ENCODE results near the gene GLTP. TPM values are rescaled to one million over a fixed set of nuclear protein-coding genes. Genes with fewer than 3 reads are reported as not detected.
"Not testable (repeated sequence)": the region's sequence is repeated elsewhere in the genome, so short reads cannot be mapped to it uniquely, and the experiment has no call there.

Gene GLTP
- total RNA-seq, 3 donors from 2014 or later: 38.8 to 44.7 (median 40.0) TPM

GRCh38 chr12:109857715-109858114, 22.6 kb downstream of the GLTP start:
- H3K4me1 Mint-ChIP-seq (ENCODE audit: low read depth): peaks cover 2% of the 10 kb centered on the region
- ATAC-seq (no peak), DNase-seq (no peak)
- H3K36me3 Mint-ChIP-seq (ENCODE audit: insufficient read depth): peaks cover 14% of the 10 kb centered on the region
- H3K4me3 Mint-ChIP-seq: no peak overlapping the region
- no peaks in the 10 kb centered on the region for H3K27me3 Mint-ChIP-seq (ENCODE audit: low read depth)
- no peaks in the 10 kb centered on the region for H3K9me3 Mint-ChIP-seq

DNA sequence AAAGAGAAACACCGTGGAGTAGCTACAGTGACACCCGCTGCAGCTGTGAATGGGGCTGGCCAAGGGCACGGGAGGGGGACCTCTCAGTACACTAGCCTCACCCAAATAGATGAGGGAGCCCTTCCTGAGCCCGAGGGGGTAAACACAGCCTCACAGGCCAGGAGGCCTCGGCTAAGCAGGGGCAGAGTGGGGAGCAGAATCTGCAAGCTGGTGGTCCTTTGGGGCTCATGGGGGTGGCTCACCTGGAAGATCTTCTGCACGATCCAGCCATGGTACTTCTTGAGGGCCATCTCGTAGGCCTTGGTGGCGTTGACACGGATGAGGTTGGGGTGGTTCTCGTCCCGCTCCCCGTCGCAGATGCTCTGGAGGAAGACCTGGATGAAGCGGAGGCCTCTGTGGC, 25.0 kb downstream of the GLTP start:
- H3K4me3 Mint-ChIP-seq: no peak overlapping the region
- no peak for DNase-seq
- ATAC-seq: no peak
- peaks cover 2% of the 10 kb centered on the region for H3K4me1 Mint-ChIP-seq (ENCODE audit: low read depth)
- H3K9me3 Mint-ChIP-seq: no peaks in the 10 kb centered on the region
- no peaks in the 10 kb centered on the region for H3K27me3 Mint-ChIP-seq (ENCODE audit: low read depth)
- peaks cover 18% of the 10 kb centered on the region for H3K36me3 Mint-ChIP-seq (ENCODE audit: insufficient read depth)

DNA sequence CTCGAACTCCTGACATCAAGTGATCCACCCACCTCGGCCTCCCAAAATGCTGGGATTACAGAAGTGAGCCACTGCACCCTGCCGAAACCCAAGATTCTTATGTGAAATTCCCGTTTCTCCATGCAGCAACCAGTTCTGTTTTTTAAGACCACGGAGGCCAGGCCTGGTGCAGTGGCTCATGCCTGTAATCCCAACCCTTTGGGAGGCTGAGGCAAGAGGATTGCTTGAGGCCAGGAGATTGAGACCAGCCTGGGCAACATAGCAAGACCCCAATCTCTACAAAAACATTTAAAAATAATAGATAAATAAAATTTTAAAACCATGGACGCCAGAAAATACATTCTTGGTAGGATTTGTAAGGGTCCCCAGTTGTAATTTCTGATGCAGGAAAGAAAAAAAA, 29.8 kb downstream of the GLTP start:
- not testable (repeated sequence) for DNase-seq; H3K4me3 Mint-ChIP-seq; H3K36me3 Mint-ChIP-seq (ENCODE audit: insufficient read depth); H3K27me3 Mint-ChIP-seq (ENCODE audit: low read depth); H3K4me1 Mint-ChIP-seq (ENCODE audit: low read depth); H3K9me3 Mint-ChIP-seq; ATAC-seq

DNA sequence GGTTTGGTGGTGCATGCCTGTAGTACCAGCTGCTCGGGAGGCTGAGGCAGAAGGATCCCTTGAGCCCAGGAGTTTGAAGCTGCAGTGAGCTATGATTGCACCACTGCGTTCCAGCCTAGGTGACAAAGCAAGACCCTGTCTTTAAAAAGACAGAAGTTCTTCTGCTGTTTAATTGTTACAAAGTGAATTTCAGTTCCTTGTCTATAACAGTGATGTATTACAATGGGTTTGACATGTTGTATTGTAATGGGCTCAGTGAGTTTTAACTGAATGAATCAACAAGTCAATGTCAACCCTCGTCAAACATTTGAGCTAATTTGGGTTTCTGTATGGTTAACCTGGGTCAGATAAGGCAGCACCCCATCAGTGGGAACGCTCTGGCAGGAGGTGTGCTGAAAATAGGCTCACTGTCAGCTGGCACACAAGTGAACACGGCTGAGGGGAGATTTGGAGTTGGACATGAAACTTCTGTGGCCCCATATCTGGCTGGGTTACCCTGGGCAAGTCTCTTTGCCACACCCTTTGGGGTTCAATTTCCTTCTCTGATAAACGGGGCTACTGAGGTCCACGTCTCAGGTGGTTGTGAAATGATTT, 33.1 kb downstream of the GLTP start:
- Mint-ChIP-seq H3K9me3 (no peaks in the 10 kb centered on the region), H3K4me1 (ENCODE audit: low read depth) (peaks cover 2% of the 10 kb centered on the region), H3K36me3 (ENCODE audit: insufficient read depth) (peaks cover 7% of the 10 kb centered on the region), H3K4me3 (no peak overlapping the region), H3K27me3 (ENCODE audit: low read depth) (no peaks in the 10 kb centered on the region)
- no peak for DNase-seq
- ATAC-seq: no peak

GRCh38 chr12:109845824-109846205, 34.5 kb downstream of the GLTP start:
- Mint-ChIP-seq H3K27me3 (ENCODE audit: low read depth) (no peaks in the 10 kb centered on the region), H3K4me3 (no peak overlapping the region)
- DNase-seq: no peak

GRCh38 chr12:109844983-109845823, 35.1 kb downstream of the GLTP start:
- peaks cover 2% of the 10 kb centered on the region for H3K4me1 Mint-ChIP-seq (ENCODE audit: low read depth)
- H3K36me3 Mint-ChIP-seq (ENCODE audit: insufficient read depth): no peaks in the 10 kb centered on the region
- ATAC-seq (peak; percentile 96 to 97), DNase-seq (peak; percentile 88)
- H3K27me3 Mint-ChIP-seq (ENCODE audit: low read depth): no peaks in the 10 kb centered on the region
- no peaks in the 10 kb centered on the region for H3K9me3 Mint-ChIP-seq
- H3K4me3 Mint-ChIP-seq: no peak overlapping the region

More at GRCh38 chr12:109845824-109846205, 34.5 kb downstream of the GLTP start:
- Mint-ChIP-seq H3K9me3 (no peaks in the 10 kb centered on the region), H3K36me3 (ENCODE audit: insufficient read depth) (peaks cover under 1% of the 10 kb centered on the region), H3K4me1 (ENCODE audit: low read depth) (peaks cover 2% of the 10 kb centered on the region)
- no peak for ATAC-seq

GRCh38 chr12:109844091-109844490, 36.2 kb downstream of the GLTP start:
- Mint-ChIP-seq H3K27me3 (ENCODE audit: low read depth) (peaks cover 4% of the 10 kb centered on the region), H3K9me3 (no peaks in the 10 kb centered on the region), H3K4me3 (no peak overlapping the region), H3K36me3 (ENCODE audit: insufficient read depth) (no peaks in the 10 kb centered on the region), H3K4me1 (ENCODE audit: low read depth) (peaks cover 5% of the 10 kb centered on the region)
- no peak for DNase-seq
- no peak for ATAC-seq

DNA sequence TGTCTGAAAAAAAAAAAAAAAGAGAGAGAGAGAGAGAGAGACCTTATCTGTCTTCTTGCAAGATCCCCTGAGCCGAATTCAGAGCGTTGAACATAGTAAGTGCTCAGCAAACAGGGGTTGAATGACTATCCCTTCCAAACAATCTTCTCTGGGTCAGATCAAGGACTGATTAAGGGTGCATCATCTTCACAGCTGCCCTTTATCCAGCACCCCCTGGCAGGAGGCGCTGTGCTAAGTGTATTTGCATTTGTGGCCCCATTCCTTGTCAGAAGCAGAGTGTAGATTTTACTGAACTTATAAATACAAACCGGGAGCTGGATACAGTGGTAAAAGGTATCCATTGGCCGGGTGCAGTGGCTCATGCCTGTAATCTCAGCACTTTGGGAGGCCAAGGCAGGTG, 38.3 kb downstream of the GLTP start:
- Mint-ChIP-seq H3K4me1 (ENCODE audit: low read depth) (peaks cover 5% of the 10 kb centered on the region), H3K9me3 (no peaks in the 10 kb centered on the region), H3K27me3 (ENCODE audit: low read depth) (peaks cover 4% of the 10 kb centered on the region), H3K4me3 (no peak overlapping the region), H3K36me3 (ENCODE audit: insufficient read depth) (no peaks in the 10 kb centered on the region)
- ATAC-seq: no peak
- no peak for DNase-seq

- Mint-ChIP-seq H3K36me3 (ENCODE audit: insufficient read depth) (no peaks in the 10 kb centered on the region), H3K9me3 (no peaks in the 10 kb centered on the region), H3K4me1 (ENCODE audit: low read depth) (peaks cover 5% of the 10 kb centered on the region), H3K27me3 (ENCODE audit: low read depth) (peaks cover 4% of the 10 kb centered on the region), H3K4me3 (no peak overlapping the region)
- ATAC-seq: no peak
- no peak for DNase-seq
Observed at GRCh38 chr12:109841356-109841755, 39.0 kb downstream of the GLTP start.

GRCh38 chr12:109840305-109841074, 39.9 kb downstream of the GLTP start:
- no peak for ATAC-seq

GRCh38 chr12:109839444-109839843, 40.9 kb downstream of the GLTP start:
- H3K4me1 Mint-ChIP-seq (ENCODE audit: low read depth): peaks cover 2% of the 10 kb centered on the region
- no peaks in the 10 kb centered on the region for H3K9me3 Mint-ChIP-seq
- no peak for DNase-seq
- ATAC-seq: no peak
- H3K27me3 Mint-ChIP-seq (ENCODE audit: low read depth): peaks cover 16% of the 10 kb centered on the region
- no peak overlapping the region for H3K4me3 Mint-ChIP-seq
- no peaks in the 10 kb centered on the region for H3K36me3 Mint-ChIP-seq (ENCODE audit: insufficient read depth)

More at GRCh38 chr12:109840305-109841074, 39.9 kb downstream of the GLTP start:
- H3K4me1 Mint-ChIP-seq (ENCODE audit: low read depth): peaks cover 5% of the 10 kb centered on the region
- no peak for DNase-seq
- no peaks in the 10 kb centered on the region for H3K9me3 Mint-ChIP-seq
- no peak overlapping the region for H3K4me3 Mint-ChIP-seq
- no peaks in the 10 kb centered on the region for H3K36me3 Mint-ChIP-seq (ENCODE audit: insufficient read depth)
- H3K27me3 Mint-ChIP-seq (ENCODE audit: low read depth): peaks cover 8% of the 10 kb centered on the region

DNA sequence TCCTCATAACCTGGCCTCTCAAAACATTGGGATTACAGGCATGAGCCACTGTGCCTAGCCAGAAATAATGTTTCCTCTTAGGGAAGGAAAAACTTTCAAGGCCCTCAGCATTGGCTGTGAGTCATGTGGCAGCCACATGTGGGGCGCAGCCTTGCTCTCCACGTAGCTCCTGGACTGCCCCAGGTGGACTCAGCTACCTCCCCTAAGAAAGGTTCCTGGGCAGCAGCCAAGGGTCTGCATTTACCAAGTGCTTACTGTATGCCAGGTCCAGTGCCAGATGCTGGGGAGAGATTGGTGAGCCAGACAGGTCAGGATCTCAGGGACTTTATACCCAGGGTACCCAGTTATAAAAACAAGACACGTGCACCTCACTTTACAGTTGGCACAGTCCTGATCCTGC, 43.4 kb downstream of the GLTP start:
- H3K36me3 Mint-ChIP-seq (ENCODE audit: insufficient read depth): no peaks in the 10 kb centered on the region
- peaks cover 33% of the 10 kb centered on the region for H3K27me3 Mint-ChIP-seq (ENCODE audit: low read depth)
- ATAC-seq (no peak), DNase-seq (no peak)
- no peaks in the 10 kb centered on the region for H3K9me3 Mint-ChIP-seq
- peaks cover 7% of the 10 kb centered on the region for H3K4me1 Mint-ChIP-seq (ENCODE audit: low read depth)
- H3K4me3 Mint-ChIP-seq: no peak overlapping the region

DNA sequence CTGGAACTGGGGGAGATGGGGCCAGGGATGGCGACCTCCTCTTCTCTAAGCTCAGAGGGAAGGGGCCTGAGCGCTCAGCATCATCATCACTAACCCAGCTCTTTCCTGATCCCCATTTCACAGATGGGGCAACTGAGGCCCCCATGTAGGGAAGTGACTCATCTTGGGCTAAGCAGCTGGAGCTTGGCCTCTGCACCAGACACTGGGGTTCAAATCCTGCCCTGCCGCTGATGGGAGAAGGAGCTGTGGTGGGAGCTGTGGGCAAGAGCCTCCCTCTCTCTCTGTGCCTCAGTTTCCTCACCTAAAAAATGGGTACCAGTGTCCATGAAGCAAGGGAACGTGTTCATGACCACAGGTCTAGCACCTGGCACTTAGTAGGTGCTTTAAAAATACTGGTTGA, 44.5 kb downstream of the GLTP start:
- H3K9me3 Mint-ChIP-seq: no peaks in the 10 kb centered on the region
- DNase-seq (no peak), ATAC-seq (no peak)
- H3K4me3 Mint-ChIP-seq: no peak overlapping the region
- no peaks in the 10 kb centered on the region for H3K36me3 Mint-ChIP-seq (ENCODE audit: insufficient read depth)
- peaks cover 44% of the 10 kb centered on the region for H3K27me3 Mint-ChIP-seq (ENCODE audit: low read depth)
- peaks cover 7% of the 10 kb centered on the region for H3K4me1 Mint-ChIP-seq (ENCODE audit: low read depth)

DNA sequence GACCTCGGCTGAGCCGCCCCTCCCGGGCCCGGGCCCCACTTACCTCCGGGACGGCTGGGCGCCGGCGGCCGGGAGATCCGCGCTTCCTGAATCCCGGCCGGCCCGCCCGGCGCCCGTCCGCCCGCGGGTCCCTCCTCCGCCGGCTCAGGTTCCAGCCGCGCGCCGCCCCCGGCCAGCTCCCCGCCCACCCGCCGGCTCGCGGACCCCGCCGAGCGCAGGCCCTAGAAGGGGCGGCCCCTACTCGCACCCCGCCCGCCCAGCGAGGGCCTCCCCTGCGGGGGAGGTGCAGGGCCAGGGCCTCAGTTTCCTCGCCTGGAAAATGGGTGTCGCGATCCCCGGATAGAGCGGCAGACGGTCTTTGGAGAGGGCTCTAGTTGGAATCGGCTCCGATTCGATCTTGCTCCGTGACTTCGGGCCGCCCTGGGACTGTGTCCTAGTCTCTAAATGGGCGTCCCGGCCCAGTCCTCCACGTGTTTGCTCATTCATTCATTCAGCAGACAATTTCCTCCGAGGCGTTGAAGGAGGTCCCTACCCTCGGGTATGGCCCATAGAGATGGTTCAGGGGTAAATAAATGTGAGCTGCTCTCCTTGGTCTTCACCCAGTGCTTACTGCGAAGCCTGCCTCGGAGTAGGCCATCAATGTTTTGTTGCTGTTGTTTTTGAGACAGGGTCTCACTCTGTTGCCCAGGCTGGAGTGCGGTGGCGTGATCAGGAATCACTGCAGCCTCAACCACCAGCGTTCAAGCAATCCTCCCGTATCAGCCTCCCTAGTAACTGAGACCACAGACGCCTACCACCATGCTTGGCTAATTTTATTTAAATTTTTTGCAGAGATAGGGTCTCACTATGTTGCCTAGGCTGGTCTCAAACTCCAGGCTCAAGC, 46.8 kb downstream of the GLTP start, which contains the start of gene TRPV4:
Gene TRPV4, minus strand, starts transcription at position 92 of the 883 bp plus-strand sequence. CDS start 18,602 bp downstream, outside the sequence.
- no peaks in the 10 kb centered on the region for H3K9me3 Mint-ChIP-seq
- no peak within 1 kb of the TSS for H3K4me3 Mint-ChIP-seq
- peaks cover 47% of the 10 kb centered on the region for H3K27me3 Mint-ChIP-seq (ENCODE audit: low read depth)
- DNase-seq: no peak
- H3K36me3 Mint-ChIP-seq (ENCODE audit: insufficient read depth): no peaks in the 10 kb centered on the region
- peaks cover 4% of the 10 kb centered on the region for H3K4me1 Mint-ChIP-seq (ENCODE audit: low read depth)
- ATAC-seq: no peak
